ENCODE measurements around the gene CRYAB. TPM values are rescaled to one million over a fixed set of nuclear protein-coding genes. Genes with fewer than 3 reads are reported as not detected.
A peak's percentile ranks its signal among the peaks of the same experiment; 100 is the strongest.
"Not testable (repeated sequence)": the region's sequence is repeated elsewhere in the genome, so short reads cannot be mapped to it uniquely, and the experiment has no call there.

Gene CRYAB
- total RNA-seq, 1 donor from 2014 or later, result 8,606 TPM

GRCh38 chr11:111935317-111936039 lies 23.9 kb upstream of the CRYAB start:
- no peak for DNase-seq (ENCODE audit: low spot score)

DNA sequence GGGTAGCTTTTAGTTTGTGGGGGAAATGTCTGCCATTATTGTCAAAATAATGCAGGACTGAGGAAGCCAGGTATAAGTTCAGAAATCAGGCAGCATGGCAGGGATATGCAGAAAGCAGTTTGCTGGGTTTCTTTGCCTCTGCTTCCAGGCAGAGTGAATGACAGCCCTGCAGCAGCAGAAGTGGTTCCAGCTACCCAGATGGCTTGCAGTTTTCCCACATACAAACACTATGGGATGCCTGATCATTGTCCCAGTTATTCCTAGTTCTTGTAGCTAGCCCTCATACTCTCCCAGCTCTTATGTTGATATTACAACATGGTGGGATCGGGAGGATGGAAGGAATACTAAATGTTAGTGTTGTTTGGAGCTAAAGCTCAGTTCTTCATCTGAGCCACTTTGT lies 22.7 kb upstream of the CRYAB start:
- intact Hi-C loops (cut with DNase I), result no loop called here
- DNase-seq (ENCODE audit: low spot score), result no peak

More at GRCh38 chr11:111935317-111936039, 23.9 kb upstream of the CRYAB start:
- intact Hi-C loops (cut with DNase I), result no loop called here

GRCh38 chr11:111933872-111934271 lies 22.3 kb upstream of the CRYAB start:
- no peak for DNase-seq (ENCODE audit: low spot score)
- intact Hi-C loops (cut with DNase I), result no loop called here

- DNase-seq (ENCODE audit: low spot score); intact Hi-C loops (cut with DNase I): not testable (repeated sequence)
These were observed 21.6 kb upstream of the CRYAB start for GRCh38 chr11:111933176-111933575.

- intact Hi-C loops (cut with DNase I), result no loop called here
- no peak for DNase-seq (ENCODE audit: low spot score)
These were observed 21.0 kb upstream of the CRYAB start for GRCh38 chr11:111932611-111932950.

DNA sequence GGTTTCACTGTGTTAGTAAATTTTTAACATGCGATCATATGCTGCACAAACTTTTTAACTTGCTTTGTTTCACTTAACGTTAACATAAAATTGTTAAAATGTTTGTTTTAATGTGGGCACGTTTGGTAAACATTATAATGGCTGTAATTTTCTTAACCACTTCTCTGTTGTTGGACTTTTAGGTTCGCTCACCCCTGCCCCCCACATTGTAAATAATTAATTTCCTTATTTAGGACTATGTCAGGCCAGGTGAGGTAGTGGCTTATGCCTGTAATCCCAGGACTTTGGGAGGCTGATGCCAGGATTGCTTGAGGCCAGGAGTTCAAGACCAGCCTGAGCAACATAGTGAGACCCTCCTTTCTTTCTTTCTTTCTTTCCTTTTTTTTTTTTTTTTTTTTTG lies 18.9 kb upstream of the CRYAB start:
- no peak for DNase-seq (ENCODE audit: low spot score)
- intact Hi-C loops (cut with DNase I), result no loop called here

GRCh38 chr11:111926505-111927391 lies 15.2 kb upstream of the CRYAB start:
- intact Hi-C loops (cut with DNase I), result loop anchor here (5.0 kb wide), 2 partner anchors 49 to 161 kb away; partner anchors contain the start of genes CFAP68, FDXACB1, SDHD and TIMM8B
- DNase-seq (ENCODE audit: low spot score), result peak; percentile 98

GRCh38 chr11:111925953-111926352 lies 14.4 kb upstream of the CRYAB start:
- no peak for DNase-seq (ENCODE audit: low spot score)
- intact Hi-C loops (cut with DNase I), result loop anchor here (5.0 kb wide), 2 partner anchors 49 to 161 kb away; partner anchors contain the start of genes CFAP68, FDXACB1, SDHD and TIMM8B

DNA sequence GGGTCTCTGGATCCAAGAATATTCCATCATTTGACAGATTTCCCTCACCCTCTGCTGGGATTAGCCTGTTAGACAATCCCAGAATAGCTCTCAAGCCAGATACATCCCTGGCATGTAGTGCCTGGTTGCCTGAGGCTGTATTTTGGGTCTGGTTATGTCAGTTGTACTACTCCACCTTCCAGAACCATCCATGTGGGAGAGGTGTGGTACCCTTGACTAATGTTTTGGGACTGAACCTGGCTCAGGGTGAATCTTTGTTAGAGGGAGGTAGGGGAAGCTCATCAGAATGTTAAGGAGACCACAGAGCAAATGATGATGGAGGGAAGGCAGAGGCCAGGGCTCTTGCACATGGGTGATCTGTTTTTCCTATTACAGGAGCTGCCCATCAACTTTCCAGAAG lies 12.4 kb upstream of the CRYAB start:
- DNase-seq (ENCODE audit: low spot score), result no peak
- intact Hi-C loops (cut with DNase I), result no loop called here

- intact Hi-C loops (cut with DNase I), result no loop called here
- no peak for DNase-seq (ENCODE audit: low spot score)
These were observed 11.8 kb upstream of the CRYAB start for GRCh38 chr11:111923351-111923788.

GRCh38 chr11:111922803-111923202 lies 11.2 kb upstream of the CRYAB start:
- intact Hi-C loops (cut with DNase I), result no loop called here
- DNase-seq (ENCODE audit: low spot score), result no peak

DNA sequence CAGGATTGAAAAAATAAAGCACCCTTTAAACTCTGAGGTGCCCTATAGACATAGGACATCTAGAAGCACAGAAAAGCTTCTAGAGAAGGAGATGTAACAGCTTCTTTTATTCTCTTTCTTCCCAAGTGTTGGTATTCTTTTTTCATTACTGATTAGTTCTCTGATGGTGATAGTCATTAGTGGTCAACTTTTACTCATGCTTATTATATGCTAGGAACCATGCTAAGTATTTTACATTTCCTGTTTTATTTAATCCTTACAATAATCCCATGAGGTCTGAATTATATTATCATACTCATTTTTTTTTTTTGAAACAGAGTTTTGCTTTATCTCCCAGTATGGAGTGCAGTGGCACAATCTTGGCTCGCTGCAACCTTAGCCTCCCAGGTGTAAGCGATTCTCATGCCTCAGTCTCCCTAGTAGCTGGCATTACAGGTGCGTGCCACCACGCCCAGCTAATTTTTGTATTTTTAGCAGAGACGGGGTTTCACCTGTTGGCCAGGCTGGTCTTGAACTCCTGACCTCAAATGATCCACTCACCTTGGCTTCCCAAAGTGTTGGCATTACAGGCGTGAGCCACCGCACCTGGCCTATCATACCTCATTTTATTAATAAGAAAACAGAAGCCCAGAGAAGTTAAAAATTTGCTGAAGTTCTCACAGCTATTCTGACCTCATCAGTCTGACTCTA lies 10.1 kb upstream of the CRYAB start:
- intact Hi-C loops (cut with DNase I), result no loop called here
- no peak for DNase-seq (ENCODE audit: low spot score)

- intact Hi-C loops (cut with DNase I), result no loop called here
These were observed 9.3 kb upstream of the CRYAB start for GRCh38 chr11:111920908-111921307.

DNA sequence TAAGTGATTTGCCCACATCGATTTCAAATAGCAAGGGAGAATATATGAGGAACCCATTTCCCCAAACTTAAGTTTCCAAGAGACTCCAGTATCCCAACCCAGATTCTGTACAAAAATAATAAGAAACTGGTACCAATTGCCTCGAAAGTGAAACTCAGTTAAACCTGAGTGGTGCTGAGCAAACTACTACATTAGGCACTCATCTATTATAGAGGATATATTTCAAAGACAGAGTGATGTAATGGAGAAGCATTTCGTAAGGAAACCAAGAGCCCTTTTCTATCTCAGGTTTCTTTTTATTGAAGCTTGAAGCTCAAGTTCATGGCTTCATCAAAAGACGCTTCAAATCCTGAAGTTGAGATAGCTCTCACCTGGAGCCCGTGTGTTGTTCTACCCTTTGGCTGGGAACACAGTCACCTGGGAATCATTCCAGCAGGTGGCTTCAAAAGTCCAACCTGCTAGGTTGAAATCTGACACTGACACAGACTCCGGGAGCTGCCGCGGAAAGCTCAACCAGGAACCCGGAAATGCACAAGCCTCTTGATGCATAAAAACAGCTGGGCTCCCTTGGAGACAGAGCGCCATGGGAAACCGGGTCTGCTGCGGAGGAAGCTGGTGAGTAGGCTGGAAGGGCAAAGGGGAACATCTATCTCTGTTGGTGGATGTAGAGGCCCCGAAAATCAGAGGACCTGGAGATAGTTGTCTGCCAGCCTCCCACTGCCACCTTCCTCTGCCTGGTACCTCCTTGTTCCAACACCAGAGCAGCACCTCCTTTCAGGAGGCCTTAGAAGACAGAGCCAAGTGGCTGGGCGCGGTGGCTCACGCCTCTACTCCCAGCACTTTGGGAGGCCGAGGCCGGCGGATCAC lies 7.1 kb upstream of the CRYAB start, which contains the start of gene C11orf52:
C11orf52 (plus strand) TSS at position 524 of the 867 bp plus-strand sequence; CDS start at position 584, 60 bp downstream.
- DNase-seq (ENCODE audit: low spot score), result no peak
- intact Hi-C loops (cut with DNase I), result no loop called here

More at GRCh38 chr11:111920908-111921307, 9.3 kb upstream of the CRYAB start:
- DNase-seq (ENCODE audit: low spot score), result no peak

DNA sequence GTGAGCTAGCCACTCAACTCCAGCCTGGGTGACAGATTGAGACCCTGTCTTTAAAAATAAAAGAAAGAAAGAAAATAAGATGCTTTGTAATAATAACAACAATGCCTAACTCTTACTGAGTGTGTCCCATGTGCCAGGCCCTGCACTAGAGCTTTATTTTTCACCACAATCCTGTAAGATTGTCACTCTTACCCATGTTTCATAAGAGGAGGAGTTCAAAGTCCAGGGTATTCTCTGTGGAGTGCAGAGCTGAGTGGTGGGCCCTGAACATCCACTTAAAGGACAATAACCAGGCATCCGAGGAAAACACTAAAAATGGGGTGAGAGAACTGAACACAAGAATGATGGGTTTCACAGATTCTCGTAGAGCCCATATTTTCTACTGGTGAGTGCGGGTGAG lies 6.2 kb upstream of the CRYAB start:
- no peak for DNase-seq (ENCODE audit: low spot score)
- intact Hi-C loops (cut with DNase I), result no loop called here

GRCh38 chr11:111917312-111917711 lies 5.7 kb upstream of the CRYAB start:
- intact Hi-C loops (cut with DNase I), result no loop called here
- DNase-seq (ENCODE audit: low spot score), result no peak

DNA sequence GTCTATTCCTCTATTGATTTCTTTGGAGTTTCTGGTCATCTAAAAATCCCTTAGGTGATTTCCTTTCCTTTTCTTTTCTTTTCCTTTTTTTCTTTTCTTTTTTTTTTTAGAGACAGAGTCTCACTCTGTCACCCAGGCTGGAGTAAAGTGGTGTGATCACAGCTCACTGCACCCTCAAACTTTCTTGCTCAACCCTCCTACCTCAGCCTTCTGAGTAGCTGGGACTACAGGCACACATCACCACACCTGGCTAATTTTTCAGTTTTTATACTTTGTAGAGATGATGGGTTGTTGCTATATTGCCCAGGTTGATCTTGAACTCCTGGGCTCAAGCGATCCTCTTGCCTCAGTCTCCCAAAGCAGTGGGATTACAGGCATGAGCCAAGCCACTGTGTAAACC lies 5.2 kb upstream of the CRYAB start:
- intact Hi-C loops (cut with DNase I), result no loop called here
- no peak for DNase-seq (ENCODE audit: low spot score)

- intact Hi-C loops (cut with DNase I), result no loop called here
- peak; percentile 82 for DNase-seq (ENCODE audit: low spot score)
These were observed 2.4 kb upstream of the CRYAB start for GRCh38 chr11:111913997-111914396.

All from cardiac septum (tissue), 1 donor.